WTC11 (cell line): ENCODE measurements around the gene SOD1. TPM values are rescaled to one million over a fixed set of nuclear protein-coding genes. Genes with fewer than 3 reads are reported as not detected.

Experiments
- ATAC-seq: fragments of 200-7000 bp; cut with Tn5 transposase; 2 replicates; pipeline ENCODE4 v1.10.0; 2021; ENCODE audit warnings: mild to moderate bottlenecking, moderate library complexity
- CTCF ChIA-PET: fragments of 300-600 bp; sonication (Branson Sonifier 250); formaldehyde crosslinking; loops from one replicate; lab custom pipeline; 2021; ENCODE audit warnings: antibody characterized with exemption; lab: Charles Lee
- POLR2A ChIA-PET: fragments of 350-600 bp; sonication (Branson Sonifier 250); formaldehyde crosslinking; loops from one replicate; lab custom pipeline; 2021; ENCODE audit warnings: antibody characterized with exemption; lab: Charles Lee
- DNase-seq: peaks from one replicate; pipeline ENCODE4 v3.0.0; 2021; ENCODE audit warnings: low spot score
- H3K27ac Mint-ChIP-seq: 2 replicates; pipeline ENCODE4 v1.8.0; 2021; ENCODE audit warnings: mixed read lengths
- H3K27me3 Mint-ChIP-seq: 2 replicates; pipeline ENCODE4 v1.8.0; 2021; ENCODE audit warnings: low read depth, mild to moderate bottlenecking, moderate library complexity, mixed read lengths
- H3K36me3 Mint-ChIP-seq: 2 replicates; pipeline ENCODE4 v1.8.0; 2021; ENCODE audit warnings: mixed read lengths
- H3K4me1 Mint-ChIP-seq: 2 replicates; pipeline ENCODE4 v1.8.0; 2022; ENCODE audit warnings: mixed read lengths
- H3K4me3 Mint-ChIP-seq: 2 replicates; pipeline ENCODE4 v1.8.0; 2021; ENCODE audit warnings: mild to moderate bottlenecking, moderate library complexity, mixed read lengths
- H3K9me3 Mint-ChIP-seq: 2 replicates; pipeline ENCODE4 v1.8.0; 2021; ENCODE audit warnings: mixed read lengths
- ARID4B ChIP-seq: sonication (generic); formaldehyde crosslinking; IDR thresholded peaks from 2 replicates; pipeline ENCODE4 v1.8.0; 2023; ENCODE audit warnings: missing genetic modification reagents, mild to moderate bottlenecking, borderline replicate concordance
- CBFB ChIP-seq: sonication (generic); formaldehyde crosslinking; IDR thresholded peaks from 2 replicates; pipeline ENCODE4 v1.8.1; 2022; ENCODE audit warnings: mild to moderate bottlenecking, low read depth, missing genetic modification reagents
- CREB1 ChIP-seq: sonication (generic); formaldehyde crosslinking; IDR thresholded peaks from 2 replicates; pipeline ENCODE4 v1.8.0; 2023; ENCODE audit warnings: mild to moderate bottlenecking, missing genetic modification reagents
- CREM ChIP-seq: sonication (generic); formaldehyde crosslinking; IDR thresholded peaks from 2 replicates; pipeline ENCODE4 v1.8.1; 2022; ENCODE audit warnings: mild to moderate bottlenecking, missing genetic modification reagents, moderate library complexity
- CTCF ChIP-seq: fragments of 200-600 bp; IDR thresholded peaks from 2 replicates; pipeline ENCODE4 v1.8.0; 2022; ENCODE audit warnings: antibody characterized with exemption
- ELF4 ChIP-seq: sonication (generic); formaldehyde crosslinking; IDR thresholded peaks from 2 replicates; pipeline ENCODE4 v1.8.1; 2022; ENCODE audit warnings: low read depth, mild to moderate bottlenecking, moderate library complexity, missing genetic modification reagents
- EMX1 ChIP-seq: fragments of 250-450 bp; sonication (Bioruptor Pico); IDR thresholded peaks from 2 replicates; pipeline ENCODE4 v1.8.0; 2021; ENCODE audit warnings: mild to moderate bottlenecking
- HMGA2 ChIP-seq: fragments of 250-450 bp; sonication (Bioruptor Pico); IDR thresholded peaks from 2 replicates; pipeline ENCODE4 v1.4.0; 2021; ENCODE audit warnings: mild to moderate bottlenecking, moderate library complexity
- MYBL2 ChIP-seq: sonication (generic); formaldehyde crosslinking; IDR thresholded peaks from 2 replicates; pipeline ENCODE4 v1.8.1; 2023; ENCODE audit warnings: mild to moderate bottlenecking, moderate library complexity, missing genetic modification reagents
- NFATC4 ChIP-seq: fragments of 250-450 bp; sonication (Bioruptor Pico); IDR thresholded peaks from 2 replicates; pipeline ENCODE4 v1.9.0; 2021; ENCODE audit warnings: mild to moderate bottlenecking
- NFE2L1 ChIP-seq: sonication (generic); formaldehyde crosslinking; IDR thresholded peaks from 2 replicates; pipeline ENCODE4 v1.8.1; 2023; ENCODE audit warnings: missing genetic modification reagents
- NFYB ChIP-seq: sonication (generic); formaldehyde crosslinking; conservative IDR thresholded peaks from 2 replicates; pipeline ENCODE4 v1.8.0; 2022; ENCODE audit warnings: low read depth, missing genetic modification reagents
- NR3C1 ChIP-seq: sonication (generic); formaldehyde crosslinking; conservative IDR thresholded peaks from 2 replicates; pipeline ENCODE4 v1.8.1; 2023; ENCODE audit warnings: low read depth, mild to moderate bottlenecking, missing genetic modification reagents
- OVOL2 ChIP-seq: fragments of 250-450 bp; sonication (Bioruptor Pico); IDR thresholded peaks from 2 replicates; pipeline ENCODE4 v1.9.0; 2021; ENCODE audit warnings: mild to moderate bottlenecking, borderline replicate concordance
- PRDM15 ChIP-seq: sonication (generic); formaldehyde crosslinking; IDR thresholded peaks from 2 replicates; pipeline ENCODE4 v1.8.0; 2022; ENCODE audit warnings: missing genetic modification reagents
- USF1 ChIP-seq: sonication (generic); formaldehyde crosslinking; IDR thresholded peaks from 2 replicates; pipeline ENCODE4 v1.8.0; 2022; ENCODE audit warnings: mild to moderate bottlenecking, missing genetic modification reagents
- ZNF138 ChIP-seq: sonication (generic); formaldehyde crosslinking; conservative IDR thresholded peaks from 2 replicates; pipeline ENCODE4 v1.8.1; 2022; ENCODE audit warnings: mild to moderate bottlenecking, moderate library complexity, missing genetic modification reagents
- ZNF396 ChIP-seq: fragments of 250-450 bp; sonication (Bioruptor Pico); IDR thresholded peaks from 2 replicates; pipeline ENCODE4 v1.8.0; 2021; ENCODE audit warnings: mild to moderate bottlenecking, moderate library complexity, borderline replicate concordance
- total RNA-seq: library from RNA; stranded (reverse); gene quantifications from 3 replicates; pipeline ENCODE4 v1.2.3, GENCODE V29; 2021

The SOD1 gene
- total RNA-seq, 1 experiment from 2014 or later = 181 TPM

GRCh38 chr21:31624181-31624580 lies 35.3 kb upstream of the SOD1 start:
- no peaks in the 10 kb centered on the region for H3K4me1 Mint-ChIP-seq
- ChIA-PET POLR2A (interaction anchor here (0.5 kb wide), 1 partner anchor 77 kb away, joined by 3 read pairs; no protein-coding TSS in a partner anchor), CTCF (interaction anchor here (0.6 to 1.6 kb wide), 4 partner anchors 11 to 53 kb away, joined by 3 to 6 read pairs (median 4); no protein-coding TSS in a partner anchor)
- no peaks in the 10 kb centered on the region; the same call in 1 of the 2 replicates for H3K27me3 Mint-ChIP-seq
- DNase-seq (no peak), ATAC-seq (no peak)
- H3K4me3 Mint-ChIP-seq = no peak overlapping the region
- H3K27ac Mint-ChIP-seq = no peak overlapping the region
- no peak for TF ChIP-seq NFE2L1
- no peak for TF ChIP-seq NFYB (CRISPR knock-in tag)
- TF ChIP-seq EMX1 (CRISPR knock-in tag) = no peak
- no peak for TF ChIP-seq CREB1 (CRISPR knock-in tag)
- TF ChIP-seq MYBL2 (CRISPR knock-in tag) = no peak
- TF ChIP-seq ZNF138 = no peak
- TF ChIP-seq HMGA2 (CRISPR knock-in tag) = no peak
- TF ChIP-seq ELF4 (CRISPR knock-in tag) = no peak
- TF ChIP-seq CTCF = no peak
- no peak for TF ChIP-seq ZNF396 (CRISPR knock-in tag)
- no peak for TF ChIP-seq NFATC4 (CRISPR knock-in tag)
- TF ChIP-seq CBFB = no peak
- TF ChIP-seq OVOL2 = no peak
- no peak for TF ChIP-seq CREM (CRISPR knock-in tag)
- no peak for TF ChIP-seq NR3C1 (CRISPR knock-in tag)
- no peak for TF ChIP-seq PRDM15 (CRISPR knock-in tag)
- TF ChIP-seq ARID4B = no peak
- TF ChIP-seq USF1 (CRISPR knock-in tag) = no peak
- peaks cover 1% of the 10 kb centered on the region; the same call in 1 of the 2 replicates for H3K36me3 Mint-ChIP-seq
- peaks cover 9% of the 10 kb centered on the region for H3K9me3 Mint-ChIP-seq
